Adipocyte (in vitro differentiated cells): ENCODE data around the gene CAPG.

Source experiments
- DNase-seq: peaks from one replicate; pipeline ENCODE4 v3.0.0-alpha.2; 2015; ENCODE audit warnings: low read depth
- H3K27me3 ChIP-seq: replicated peaks from 2 replicates; pipeline ENCODE4 v1.7.0; 2013; ENCODE audit warnings: mild to moderate bottlenecking, low read length, moderate library complexity; ENCODE audit not compliant: control insufficient read depth, insufficient read depth
- H3K36me3 ChIP-seq: 2 replicates; pipeline ENCODE4 v1.7.0; 2013; ENCODE audit warnings: low read length, mild to moderate bottlenecking, moderate library complexity; ENCODE audit not compliant: control insufficient read depth, insufficient read depth, severe bottlenecking
- H3K4me1 ChIP-seq: 2 replicates; pipeline ENCODE4 v1.7.0; 2013; ENCODE audit warnings: mild to moderate bottlenecking, low read length, moderate library complexity; ENCODE audit not compliant: control insufficient read depth, insufficient read depth
- H3K4me3 ChIP-seq: 2 replicates; pipeline ENCODE4 v1.7.0; 2013; ENCODE audit warnings: mild to moderate bottlenecking, low read length, moderate library complexity
- H3K9ac ChIP-seq: 2 replicates; pipeline ENCODE4 v1.7.0; 2013; ENCODE audit warnings: mild to moderate bottlenecking, low read length, moderate library complexity
- H3K9me3 ChIP-seq: 2 replicates; pipeline ENCODE4 v1.7.0; 2013; ENCODE audit warnings: mild to moderate bottlenecking, low read length, moderate library complexity; ENCODE audit not compliant: control insufficient read depth

The CAPG gene

GRCh38 chr2:85409845-85410583 is at the start of gene CAPG:
CAPG (minus strand) TSS chr2:85410366; CDS start chr2:85402145, 8,221 bp downstream.
- no peak for DNase-seq
- no peak within 1 kb of the TSS for H3K4me3 ChIP-seq
- H3K36me3 ChIP-seq: no peaks in the 10 kb centered on the region
- H3K4me1 ChIP-seq: peaks cover 44% of the 10 kb centered on the region
- no peaks in the 10 kb centered on the region for H3K27me3 ChIP-seq
- H3K9ac ChIP-seq: peak within 1 kb of the TSS; percentile 36
- H3K9me3 ChIP-seq: no peaks in the 10 kb centered on the region

- no peaks in the 10 kb centered on the region for H3K27me3 ChIP-seq
- peaks cover 14% of the 10 kb centered on the region for H3K4me1 ChIP-seq
- no peaks in the 10 kb centered on the region for H3K36me3 ChIP-seq
- H3K9me3 ChIP-seq: no peaks in the 10 kb centered on the region
- no peak overlapping the region for H3K4me3 ChIP-seq
- no peak for DNase-seq
- H3K9ac ChIP-seq: no peak overlapping the region
These were observed 49.6 kb upstream of the CAPG start for GRCh38 chr2:85459771-85460170.

GRCh38 chr2:85458601-85459563 is 48.7 kb upstream of the CAPG start:
- Histone ChIP-seq H3K9me3 (no peaks in the 10 kb centered on the region), H3K36me3 (no peaks in the 10 kb centered on the region), H3K9ac (no peak overlapping the region), H3K4me1 (peaks cover 14% of the 10 kb centered on the region), H3K27me3 (no peaks in the 10 kb centered on the region), H3K4me3 (no peak overlapping the region)
- no peak for DNase-seq

GRCh38 chr2:85457877-85458316 is 47.7 kb upstream of the CAPG start:
- Histone ChIP-seq H3K9ac (no peak overlapping the region), H3K9me3 (no peaks in the 10 kb centered on the region), H3K36me3 (no peaks in the 10 kb centered on the region), H3K4me3 (no peak overlapping the region), H3K4me1 (peaks cover 14% of the 10 kb centered on the region), H3K27me3 (no peaks in the 10 kb centered on the region)
- no peak for DNase-seq

- H3K9me3 ChIP-seq: no peaks in the 10 kb centered on the region
These were observed 46.9 kb upstream of the CAPG start for GRCh38 chr2:85457043-85457442.

GRCh38 chr2:85455552-85456090 is 45.5 kb upstream of the CAPG start:
- no peak overlapping the region for H3K9ac ChIP-seq
- peaks cover 7% of the 10 kb centered on the region for H3K4me1 ChIP-seq
- no peaks in the 10 kb centered on the region for H3K36me3 ChIP-seq
- no peaks in the 10 kb centered on the region for H3K9me3 ChIP-seq
- no peaks in the 10 kb centered on the region for H3K27me3 ChIP-seq
- no peak for DNase-seq
- no peak overlapping the region for H3K4me3 ChIP-seq

More at GRCh38 chr2:85457043-85457442, 46.9 kb upstream of the CAPG start:
- Histone ChIP-seq H3K36me3 (no peaks in the 10 kb centered on the region), H3K4me1 (peaks cover 7% of the 10 kb centered on the region), H3K27me3 (no peaks in the 10 kb centered on the region), H3K9ac (no peak overlapping the region), H3K4me3 (no peak overlapping the region)
- DNase-seq: no peak

GRCh38 chr2:85453571-85453970 is 43.4 kb upstream of the CAPG start:
- H3K4me3 ChIP-seq: no peak overlapping the region
- no peaks in the 10 kb centered on the region for H3K27me3 ChIP-seq
- H3K36me3 ChIP-seq: no peaks in the 10 kb centered on the region
- no peaks in the 10 kb centered on the region for H3K9me3 ChIP-seq
- DNase-seq: no peak
- peaks cover 16% of the 10 kb centered on the region for H3K4me1 ChIP-seq
- H3K9ac ChIP-seq: no peak overlapping the region

GRCh38 chr2:85452237-85452636 is 42.1 kb upstream of the CAPG start:
- Histone ChIP-seq H3K9me3 (no peaks in the 10 kb centered on the region), H3K9ac (no peak overlapping the region), H3K4me3 (no peak overlapping the region), H3K27me3 (no peaks in the 10 kb centered on the region), H3K36me3 (no peaks in the 10 kb centered on the region), H3K4me1 (peaks cover 9% of the 10 kb centered on the region)
- no peak for DNase-seq

GRCh38 chr2:85449214-85449588 is 39.0 kb upstream of the CAPG start:
- H3K4me1 ChIP-seq: peaks cover 32% of the 10 kb centered on the region
- H3K27me3 ChIP-seq: no peaks in the 10 kb centered on the region
- H3K36me3 ChIP-seq: no peaks in the 10 kb centered on the region
- H3K9me3 ChIP-seq: no peaks in the 10 kb centered on the region
- no peak overlapping the region for H3K9ac ChIP-seq
- DNase-seq: no peak
- peak overlapping the region; percentile 19 for H3K4me3 ChIP-seq

- no peaks in the 10 kb centered on the region for H3K9me3 ChIP-seq
- H3K36me3 ChIP-seq: no peaks in the 10 kb centered on the region
- peaks cover 32% of the 10 kb centered on the region for H3K4me1 ChIP-seq
- no peak for DNase-seq
- H3K4me3 ChIP-seq: peak overlapping the region; percentile 19
- H3K9ac ChIP-seq: no peak overlapping the region
- no peaks in the 10 kb centered on the region for H3K27me3 ChIP-seq
These were observed 38.5 kb upstream of the CAPG start for GRCh38 chr2:85448461-85449213.
